Stimulated activated naive CD8-positive, alpha-beta T cell treated with anti-CD3 and anti-CD28 coated beads, Interleukin-15, Interleukin-2, amounts not matched to agents 100 ng/mL and 50 ng/mL, for 24 hours (primary cell): Measurements from ENCODE around the gene E2F2.

Source experiments
- H3K27ac Mint-ChIP-seq: one replicate; pipeline ENCODE4 v1.8.0; 2021; ENCODE audit warnings: mild to moderate bottlenecking, mixed read lengths
- H3K27me3 Mint-ChIP-seq: one replicate; pipeline ENCODE4 v1.8.0; 2021; ENCODE audit warnings: mixed read lengths
- H3K36me3 Mint-ChIP-seq: one replicate; pipeline ENCODE4 v1.8.0; 2021; ENCODE audit warnings: low read depth, mixed read lengths
- H3K4me1 Mint-ChIP-seq: one replicate; pipeline ENCODE4 v1.8.0; 2021; ENCODE audit warnings: low read depth, mixed read lengths
- H3K4me3 Mint-ChIP-seq: one replicate; pipeline ENCODE4 v1.8.0; 2021; ENCODE audit warnings: mild to moderate bottlenecking, mixed read lengths
- H3K9me3 Mint-ChIP-seq: one replicate; pipeline ENCODE4 v1.8.0; 2021; ENCODE audit warnings: mixed read lengths

Gene E2F2

GRCh38 chr1:23461050-23461449 lies 70.0 kb downstream of the E2F2 start:
- H3K27me3 Mint-ChIP-seq: peaks cover 7% of the 10 kb centered on the region
- H3K4me3 Mint-ChIP-seq: no peak overlapping the region
- H3K9me3 Mint-ChIP-seq: no peaks in the 10 kb centered on the region

GRCh38 chr1:23460519-23460918 lies 70.5 kb downstream of the E2F2 start:
- H3K4me3 Mint-ChIP-seq: no peak overlapping the region
- H3K9me3 Mint-ChIP-seq: no peaks in the 10 kb centered on the region
- H3K27me3 Mint-ChIP-seq: peaks cover 7% of the 10 kb centered on the region
- peaks cover 5% of the 10 kb centered on the region for H3K4me1 Mint-ChIP-seq
- H3K36me3 Mint-ChIP-seq: no peaks in the 10 kb centered on the region
- H3K27ac Mint-ChIP-seq: no peak overlapping the region

More at GRCh38 chr1:23461050-23461449, 70.0 kb downstream of the E2F2 start:
- Mint-ChIP-seq H3K36me3 (no peaks in the 10 kb centered on the region), H3K27ac (no peak overlapping the region), H3K4me1 (peaks cover 5% of the 10 kb centered on the region)

- Mint-ChIP-seq H3K9me3 (no peaks in the 10 kb centered on the region), H3K4me1 (peaks cover 5% of the 10 kb centered on the region), H3K27ac (no peak overlapping the region), H3K36me3 (no peaks in the 10 kb centered on the region), H3K27me3 (peaks cover 7% of the 10 kb centered on the region), H3K4me3 (no peak overlapping the region)
These were observed 71.7 kb downstream of the E2F2 start for GRCh38 chr1:23459338-23459757.
